ENCODE results near the gene ECHDC3.

The ECHDC3 gene

GRCh38 chr10:11805792-11806191, 63.6 kb downstream of the ECHDC3 start:
- H3K9ac ChIP-seq = no peak overlapping the region
- no peak for TF ChIP-seq Cebpa-rat (IDR thresholded peaks at IDR 0.05)
- no peak overlapping the region for H3K27ac ChIP-seq
- no peaks in the 10 kb centered on the region for H3K27me3 ChIP-seq
- no peaks in the 10 kb centered on the region for H3K36me3 ChIP-seq
- H4K20me1 ChIP-seq = no peaks in the 10 kb centered on the region
- H3K4me2 ChIP-seq = no peak overlapping the region
- H3K4me3 ChIP-seq = no peak overlapping the region
- peaks cover 0 to 9% (median 0%) of the 10 kb centered on the region in 10 experiments; a peak in 2 of 20 replicates for H3K4me1 ChIP-seq
- peaks cover 0 to 6% (median 0%) of the 10 kb centered on the region in 11 experiments; a peak in 3 of 22 replicates for H3K9me3 ChIP-seq (replicated peaks in 1 of 11)

GRCh38 chr10:11806706-11807105, 64.5 kb downstream of the ECHDC3 start:
- Histone ChIP-seq H3K4me1 (peaks cover 0 to 9% (median 0%) of the 10 kb centered on the region in 10 experiments; a peak in 2 of 20 replicates), H3K9me3 (replicated peaks in 1 of 11) (peaks cover 0 to 6% (median 0%) of the 10 kb centered on the region in 11 experiments; a peak in 3 of 22 replicates), H3K4me3 (no peak overlapping the region), H3K4me2 (no peak overlapping the region), H3K9ac (no peak overlapping the region), H3K36me3 (no peaks in the 10 kb centered on the region), H3K27me3 (no peaks in the 10 kb centered on the region), H3K27ac (no peak overlapping the region), H4K20me1 (no peaks in the 10 kb centered on the region)
- TF ChIP-seq Cebpa-rat (IDR thresholded peaks at IDR 0.05) = no peak

GRCh38 chr10:11808808-11809207, 66.6 kb downstream of the ECHDC3 start:
- no peak overlapping the region for H3K4me3 ChIP-seq
- H3K27ac ChIP-seq = no peak overlapping the region
- H3K27me3 ChIP-seq = no peaks in the 10 kb centered on the region
- peaks cover 0 to 17% (median 5%) of the 10 kb centered on the region in 10 experiments; a peak in 16 of 20 replicates for H3K4me1 ChIP-seq
- H3K9me3 ChIP-seq (replicated peaks in 1 of 11) = peaks cover 0 to 6% (median 0%) of the 10 kb centered on the region in 11 experiments; a peak in 3 of 22 replicates
- no peak overlapping the region for H3K4me2 ChIP-seq
- H3K36me3 ChIP-seq = no peaks in the 10 kb centered on the region
- no peak for TF ChIP-seq Cebpa-rat (IDR thresholded peaks at IDR 0.05)
- no peaks in the 10 kb centered on the region for H4K20me1 ChIP-seq
- no peak overlapping the region for H3K9ac ChIP-seq

GRCh38 chr10:11810313-11810766, 68.2 kb downstream of the ECHDC3 start:
- H4K20me1 ChIP-seq = no peaks in the 10 kb centered on the region
- H3K4me2 ChIP-seq = no peak overlapping the region; a peak in 1 of 22 replicates
- H3K9ac ChIP-seq = no peak overlapping the region
- no peaks in the 10 kb centered on the region for H3K27me3 ChIP-seq
- H3K4me3 ChIP-seq = no peak overlapping the region
- H3K9me3 ChIP-seq (replicated peaks in 1 of 11) = no peaks in the 10 kb centered on the region
- H3K27ac ChIP-seq = no peak overlapping the region
- no peaks in the 10 kb centered on the region for H3K36me3 ChIP-seq
- TF ChIP-seq Cebpa-rat (IDR thresholded peaks at IDR 0.05) = no peak
- peaks cover 0 to 33% (median 16%) of the 10 kb centered on the region in 10 experiments; a peak in 17 of 20 replicates for H3K4me1 ChIP-seq

- Histone ChIP-seq H3K4me3 (no peak overlapping the region), H3K27me3 (no peaks in the 10 kb centered on the region)
Observed at GRCh38 chr10:11810973-11811372, 68.8 kb downstream of the ECHDC3 start.

GRCh38 chr10:11813177-11813576, 71.0 kb downstream of the ECHDC3 start:
- Histone ChIP-seq H4K20me1 (no peaks in the 10 kb centered on the region), H3K27me3 (no peaks in the 10 kb centered on the region), H3K4me1 (peaks cover 0 to 38% (median 16%) of the 10 kb centered on the region in 10 experiments; a peak in 17 of 20 replicates), H3K4me2 (peak overlapping the region in 5 of 11 experiments; percentile 70 to 80 (median 79); a peak in 9 of 22 replicates), H3K27ac (peak overlapping the region in 2 of 11 experiments; percentile 69 to 71; a peak in 3 of 22 replicates), H3K9me3 (replicated peaks in 1 of 11) (no peaks in the 10 kb centered on the region), H3K9ac (no peak overlapping the region), H3K36me3 (no peaks in the 10 kb centered on the region), H3K4me3 (no peak overlapping the region)
- no peak for TF ChIP-seq Cebpa-rat (IDR thresholded peaks at IDR 0.05)

More at GRCh38 chr10:11810973-11811372, 68.8 kb downstream of the ECHDC3 start:
- H4K20me1 ChIP-seq = no peaks in the 10 kb centered on the region
- no peak overlapping the region for H3K4me2 ChIP-seq
- H3K4me1 ChIP-seq = peaks cover 0 to 38% (median 16%) of the 10 kb centered on the region in 10 experiments; a peak in 17 of 20 replicates
- H3K36me3 ChIP-seq = no peaks in the 10 kb centered on the region
- no peak for TF ChIP-seq Cebpa-rat (IDR thresholded peaks at IDR 0.05)
- H3K27ac ChIP-seq = no peak overlapping the region
- H3K9me3 ChIP-seq (replicated peaks in 1 of 11) = no peaks in the 10 kb centered on the region
- H3K9ac ChIP-seq = no peak overlapping the region
